HCT116 (cell line): ENCODE results near the gene TNFRSF12A. TPM values are rescaled to one million over a fixed set of nuclear protein-coding genes. Genes with fewer than 3 reads are reported as not detected.

Experiments
- ATAC-seq: fragments of 200-7000 bp; cut with Tn5 transposase; 2 replicates; pipeline ENCODE4 v1.9.1; 2020; ENCODE audit warnings: mild to moderate bottlenecking, moderate library complexity
- BruUV-seq: library from RNA; stranded (reverse); fragments of 400-500 nt; replicated peaks from 2 replicates; lab custom pipeline; 2021; lab: Mats Ljungman, UMichigan
- CTCF ChIA-PET: fragments of 300-600 bp; sonication (Branson Sonifier 250); formaldehyde crosslinking; loops from one replicate; lab custom pipeline; 2021; ENCODE audit warnings: antibody characterized with exemption; lab: Charles Lee
- POLR2A ChIA-PET: fragments of 300-600, 350-600 bp; sonication (Branson Sonifier 250); formaldehyde crosslinking; loops from one replicate; lab custom pipeline; 2021; ENCODE audit warnings: antibody characterized with exemption; lab: Charles Lee
- RAD21 ChIA-PET, 2 experiments: fragments of 300-600 bp; sonication (Branson Sonifier 250); formaldehyde crosslinking; loops; one replicate each; lab custom pipeline; 2023; ENCODE audit warnings: low total read pairs in 2 of 2; ENCODE audit not compliant: uncharacterized antibody in 2 of 2, unreplicated experiment in 2 of 2, low non-redundant PET in 1 of 2; lab: Charles Lee
- DNase-seq: peaks from one replicate; pipeline ENCODE4 v3.0.0-alpha.2; 2010; ENCODE audit warnings: low read depth, low spot score
- H2AFZ ChIP-seq: fragments of 200-600 bp; shearing (Covaris generic), sonication (generic); 2 replicates; pipeline ENCODE4 v1.6.1; 2017; ENCODE audit warnings: low read depth, mixed run types, mixed read lengths, antibody characterized with exemption, low read length; ENCODE audit not compliant: poor library complexity, severe bottlenecking
- H3K27ac ChIP-seq: 2 replicates; pipeline ENCODE4 v1.5.1; 2012; ENCODE audit warnings: low read depth, low read length
- H3K27me3 ChIP-seq: fragments of 200-600 bp; sonication (generic); 2 replicates; pipeline ENCODE4 v1.6.1; 2016; ENCODE audit warnings: mixed run types, low read length, mixed read lengths; ENCODE audit not compliant: insufficient read depth
- H3K36me3 ChIP-seq, 2 experiments: fragments of 200-500 bp in 1 of 2; fragments of 200-600 bp in 1 of 2; sonication (Bioruptor generic) in 1 of 2; sonication (generic) in 1 of 2; 2 replicates each; pipeline versions ENCODE4 v1.5.1 to v1.6.1; 2014 to 2016; ENCODE audit warnings: low read length in 2 of 2, inconsistent platforms in 1 of 2, mixed read lengths in 1 of 2, mixed run types in 1 of 2; ENCODE audit not compliant: insufficient read depth in 2 of 2, control insufficient read depth in 1 of 2
- H3K4me1 ChIP-seq, 2 experiments: fragments of 200-600 bp in 1 of 2; sonication (generic) in 1 of 2; 2 replicates each; pipeline versions ENCODE4 v1.5.1 to v1.6.1; 2012 to 2017; ENCODE audit warnings: low read length in 2 of 2, inconsistent platforms in 1 of 2, mild to moderate bottlenecking in 1 of 2, mixed read lengths in 1 of 2, mixed run types in 1 of 2, moderate library complexity in 1 of 2; ENCODE audit not compliant: insufficient read depth in 2 of 2, control insufficient read depth in 1 of 2
- H3K4me2 ChIP-seq: fragments of 200-600 bp; sonication (generic); 2 replicates; pipeline ENCODE4 v1.6.1; 2017; ENCODE audit warnings: mixed run types, low read length, mixed read lengths
- H3K4me3 ChIP-seq, 2 experiments: fragments of 200-600 bp in 1 of 2; sonication (generic) in 1 of 2; replicated peaks in 1 of 2; 2 replicates each; pipeline ENCODE4 v1.5.1; 2011 to 2016; ENCODE audit warnings: low read length in 2 of 2, control low read depth in 1 of 2, low read depth in 1 of 2, mild to moderate bottlenecking in 1 of 2, mixed read lengths in 1 of 2, mixed run types in 1 of 2
- H3K79me2 ChIP-seq: fragments of 200-600 bp; sonication (generic); 2 replicates; pipeline ENCODE4 v1.6.1; 2017; ENCODE audit warnings: mild to moderate bottlenecking, mixed run types, low read length, moderate library complexity, mixed read lengths; ENCODE audit not compliant: insufficient read depth
- H3K9ac ChIP-seq: fragments of 200-600 bp; sonication (generic); 2 replicates; pipeline ENCODE4 v1.6.1; 2016; ENCODE audit warnings: low read length, mixed read lengths
- H3K9me2 ChIP-seq: fragments of 200-600 bp; sonication (generic), shearing (Covaris generic); 2 replicates; pipeline ENCODE4 v1.6.1; 2017; ENCODE audit warnings: mixed run types, mild to moderate bottlenecking, moderate library complexity; ENCODE audit not compliant: insufficient read depth
- H3K9me3 ChIP-seq, 2 experiments: fragments of 200-500 bp in 1 of 2; fragments of 200-600 bp in 1 of 2; sonication (Bioruptor generic) in 1 of 2; sonication (generic) in 1 of 2; 2 replicates each; pipeline ENCODE4 v1.6.1; 2014 to 2017; ENCODE audit warnings: low read length in 2 of 2, mixed read lengths in 2 of 2, inconsistent platforms in 1 of 2, low read depth in 1 of 2, mild to moderate bottlenecking in 1 of 2, mixed run types in 1 of 2, moderate library complexity in 1 of 2; ENCODE audit not compliant: control insufficient read depth in 1 of 2, insufficient read depth in 1 of 2
- H4K20me1 ChIP-seq: fragments of 200-600 bp; sonication (generic), shearing (Covaris generic); 2 replicates; pipeline ENCODE4 v1.6.1; 2017; ENCODE audit warnings: mixed run types, mild to moderate bottlenecking, moderate library complexity; ENCODE audit not compliant: insufficient read depth
- ATF3 ChIP-seq: IDR thresholded peaks from 2 replicates; pipeline ENCODE4 v1.6.1; 2012
- CBX3 ChIP-seq: IDR thresholded peaks from 2 replicates; pipeline ENCODE4 v1.6.1; 2012; ENCODE audit warnings: low read depth
- CEBPB ChIP-seq: IDR thresholded peaks from 2 replicates; pipeline ENCODE4 v1.6.1; 2012; ENCODE audit warnings: low read depth
- CTCF ChIP-seq, 3 experiments: fragments of 200-600 bp in 1 of 3; sonication (generic) in 1 of 3; IDR thresholded peaks in 2 of 3; conservative IDR thresholded peaks in 1 of 3; 2 replicates each; pipeline ENCODE4 v1.5.1; 2012 to 2017; ENCODE audit warnings: low read depth in 2 of 3, low read length in 2 of 3, antibody characterized with exemption in 1 of 3, borderline replicate concordance in 1 of 3, control low read depth in 1 of 3, mild to moderate bottlenecking in 1 of 3, mixed read lengths in 1 of 3, mixed run types in 1 of 3, moderate library complexity in 1 of 3; ENCODE audit not compliant: insufficient read depth in 1 of 3
- EGR1 ChIP-seq: IDR thresholded peaks from 2 replicates; pipeline ENCODE4 v1.6.1; 2012; ENCODE audit warnings: low read depth
- JUND ChIP-seq: IDR thresholded peaks from 2 replicates; pipeline ENCODE4 v1.6.1; 2012
- MAX ChIP-seq: IDR thresholded peaks from 2 replicates; pipeline ENCODE4 v1.6.1; 2012
- POLR2A ChIP-seq: IDR thresholded peaks from 2 replicates; pipeline ENCODE4 v1.7.0; 2011; ENCODE audit warnings: borderline replicate concordance; ENCODE audit not compliant: insufficient read depth, insufficient read length; ENCODE audit errors: extremely low read depth
- POLR2AphosphoS5 ChIP-seq: IDR thresholded peaks from 2 replicates; pipeline ENCODE4 v1.6.1; 2011; ENCODE audit warnings: mild to moderate bottlenecking, low read depth, low read length, moderate library complexity
- REST ChIP-seq: IDR thresholded peaks from 2 replicates; pipeline ENCODE4 v1.6.1; 2012; ENCODE audit warnings: low read depth
- SP1 ChIP-seq: IDR thresholded peaks from 2 replicates; pipeline ENCODE4 v1.6.1; 2012; ENCODE audit warnings: low read depth
- SRF ChIP-seq: IDR thresholded peaks from 2 replicates; pipeline ENCODE4 v1.6.1; 2012; ENCODE audit warnings: low read depth
- TCF7L2 ChIP-seq: IDR thresholded peaks from 2 replicates; pipeline ENCODE4 v1.7.0; 2011; ENCODE audit warnings: borderline replicate concordance, inconsistent platforms; ENCODE audit not compliant: insufficient read depth, insufficient read length; ENCODE audit errors: extremely low read depth
- YY1 ChIP-seq: IDR thresholded peaks from 2 replicates; pipeline ENCODE4 v1.6.1; 2011; ENCODE audit warnings: low read length, low read depth, moderate library complexity, mild to moderate bottlenecking; ENCODE audit not compliant: insufficient replicate concordance; ENCODE audit errors: extremely low read depth
- intact Hi-C: fragments of 100-400 bp; cut with micrococcal nuclease; formaldehyde crosslinking; loops from 2 replicates; pipeline ENCODE4 v1.10.0; 2022
- total RNA-seq: library from RNA; stranded (reverse); gene quantifications from one replicate; pipeline ENCODE4 v1.2.1, GENCODE V29; 2021; ENCODE audit not compliant: unreplicated experiment

Gene TNFRSF12A
- total RNA-seq, 1 experiment from 2014 or later = 188 TPM

- no peak overlapping the region for H3K27ac ChIP-seq
- no peak overlapping the region for H3K4me3 ChIP-seq
- H4K20me1 ChIP-seq = no peaks in the 10 kb centered on the region
- peaks cover 8 to 32% of the 10 kb centered on the region in 2 experiments; a peak in 2 of 4 replicates for H3K36me3 ChIP-seq
- H3K79me2 ChIP-seq = peaks cover 20% of the 10 kb centered on the region; the same call in 1 of the 2 replicates
- ATAC-seq (no peak), DNase-seq (no peak)
- no TSS peak for BruUV-seq
- H3K4me2 ChIP-seq = no peak overlapping the region
- no peaks in the 10 kb centered on the region for H3K27me3 ChIP-seq
- intact Hi-C loops = no loop called here
- peaks cover 16 to 55% of the 10 kb centered on the region in 2 experiments for H3K4me1 ChIP-seq
- H3K9ac ChIP-seq = no peak overlapping the region
- H2AFZ ChIP-seq = no peak overlapping the region
- TF ChIP-seq EGR1 (no peak), POLR2AphosphoS5 (no peak), JUND (no peak), CEBPB (no peak), REST (no peak), YY1 (no peak), CBX3 (no peak), MAX (no peak), TCF7L2 (no peak), POLR2A (no peak), SRF (no peak), ATF3 (no peak), CTCF (IDR thresholded peaks at IDR 0.05 in 2 of 3, conservative IDR thresholded peaks at IDR 0.05 in 1 of 3; ENCODE audit: borderline replicate concordance in 1 of 3, insufficient read depth in 1 of 3, low read depth in 2 of 3, low read length in 2 of 3) (no peak), SP1 (no peak)
- H3K9me2 ChIP-seq = no peaks in the 10 kb centered on the region
- CTCF ChIA-PET = no interaction called here
- H3K9me3 ChIP-seq = no peaks in the 10 kb centered on the region
- POLR2A ChIA-PET = no interaction called here
- RAD21 ChIA-PET = no interaction called here
These were observed 5.8 kb downstream of the TNFRSF12A start for GRCh38 chr16:3026003-3026378.
